ENCODE data around the gene INTS14.
"Not testable (repeated sequence)": the region's sequence is repeated elsewhere in the genome, so short reads cannot be mapped to it uniquely, and the experiment has no call there.

The INTS14 gene

DNA sequence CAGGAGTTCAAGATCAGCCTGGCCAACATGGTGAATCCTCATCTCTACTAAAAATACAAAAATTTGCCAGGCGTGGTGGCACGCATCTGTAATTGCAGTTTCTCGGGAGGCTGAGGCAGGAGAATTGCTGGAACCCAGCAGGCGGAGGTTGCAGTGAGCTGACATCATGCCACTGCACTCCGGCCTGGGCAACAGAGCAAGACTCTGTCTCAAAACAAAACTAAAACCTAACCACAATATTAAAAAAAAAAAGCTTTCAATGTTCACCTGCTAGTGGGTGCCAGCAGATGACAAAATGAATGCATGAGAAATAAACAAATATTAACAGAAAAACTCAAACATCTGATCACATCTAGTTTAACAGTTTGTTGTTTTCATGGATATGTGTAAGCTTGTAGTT lies 19.8 kb upstream of the INTS14 start:
- DNase-seq (ENCODE audit: low spot score) = peak; percentile 34

DNA sequence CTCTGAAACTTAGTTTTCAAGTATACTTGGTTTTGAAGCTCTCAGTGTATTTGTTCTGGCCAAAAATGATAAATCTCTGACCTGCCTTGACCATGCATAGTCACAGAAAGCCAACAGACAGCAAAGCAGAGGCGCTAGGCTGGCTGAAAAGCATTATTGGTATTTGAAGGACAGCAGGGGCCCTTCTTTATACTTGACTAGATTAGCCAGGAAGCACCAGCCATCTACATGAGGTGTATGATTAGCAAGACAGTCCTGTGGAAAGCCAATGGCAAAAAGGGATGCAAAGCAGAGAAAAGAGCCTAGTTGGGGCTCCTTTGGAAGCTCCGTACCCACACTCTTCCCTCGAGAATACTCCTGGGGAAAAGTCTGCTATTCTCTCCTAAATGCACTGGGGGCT lies 18.6 kb upstream of the INTS14 start:
- DNase-seq (ENCODE audit: low spot score) = no peak

DNA sequence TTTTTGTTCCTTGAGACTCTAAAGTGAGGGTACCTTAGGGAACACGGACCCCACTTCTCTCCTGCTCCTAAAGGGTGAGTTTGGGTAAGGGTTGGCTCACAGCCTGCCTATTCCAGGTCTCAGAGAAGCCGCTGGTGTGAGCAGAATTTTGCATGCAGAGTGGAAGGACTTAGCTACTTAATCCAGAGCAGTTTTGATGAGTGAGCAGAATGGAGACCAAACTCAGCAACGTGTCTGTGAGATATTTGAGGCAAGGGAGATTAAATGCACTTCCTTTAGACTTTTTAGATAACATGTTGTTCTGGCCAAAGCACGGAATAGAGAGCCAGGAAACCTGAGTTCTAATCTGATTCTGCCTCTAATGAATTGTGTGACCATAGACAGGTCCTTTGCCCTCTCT lies 15.9 kb upstream of the INTS14 start:
- DNase-seq (ENCODE audit: low spot score) = no peak

DNA sequence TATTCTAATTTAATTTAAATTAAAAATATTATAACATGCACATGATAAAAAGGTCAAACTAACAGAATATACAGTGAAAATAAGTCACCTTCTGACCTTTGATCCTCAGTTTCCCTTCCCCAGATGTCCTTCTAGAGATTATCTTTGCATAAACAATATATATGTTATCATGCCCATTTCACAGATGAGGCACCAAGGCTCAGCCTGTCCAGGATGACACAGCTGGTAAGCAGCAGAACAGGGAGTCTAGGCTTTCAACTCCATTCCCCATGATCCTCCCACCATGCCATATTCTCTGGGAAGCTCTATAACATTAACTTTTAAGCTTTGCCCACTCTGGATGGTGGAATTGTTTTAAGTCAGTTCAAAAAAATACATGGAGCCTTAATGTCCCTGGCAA lies 12.2 kb upstream of the INTS14 start:
- no peak for DNase-seq (ENCODE audit: low spot score)

DNA sequence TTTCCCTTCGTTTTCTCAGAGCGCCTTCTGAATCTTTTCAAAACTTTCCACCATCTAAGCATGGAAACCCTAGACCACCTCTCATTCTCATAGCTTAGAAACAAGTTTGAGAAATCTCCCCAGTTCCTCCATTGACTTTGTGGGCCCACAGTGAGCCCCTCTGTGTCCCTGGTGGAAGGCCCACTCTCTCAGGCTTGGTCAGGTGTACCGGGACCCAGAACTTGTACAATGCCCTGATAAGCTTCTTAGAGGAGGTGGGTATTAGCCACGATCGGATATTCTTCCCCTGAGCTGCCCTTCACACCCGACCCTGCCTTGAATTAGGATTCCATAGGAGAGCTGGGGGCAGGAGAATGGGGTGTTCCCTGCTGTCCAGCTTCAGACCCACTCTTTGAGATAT lies 10.7 kb upstream of the INTS14 start, which contains the start of gene SLC24A1:
Gene SLC24A1 (plus strand): TSS at position 301 of the 400 bp plus-strand sequence. CDS start 2,143 bp downstream, outside the sequence.
- DNase-seq (ENCODE audit: low spot score) = no peak

DNA sequence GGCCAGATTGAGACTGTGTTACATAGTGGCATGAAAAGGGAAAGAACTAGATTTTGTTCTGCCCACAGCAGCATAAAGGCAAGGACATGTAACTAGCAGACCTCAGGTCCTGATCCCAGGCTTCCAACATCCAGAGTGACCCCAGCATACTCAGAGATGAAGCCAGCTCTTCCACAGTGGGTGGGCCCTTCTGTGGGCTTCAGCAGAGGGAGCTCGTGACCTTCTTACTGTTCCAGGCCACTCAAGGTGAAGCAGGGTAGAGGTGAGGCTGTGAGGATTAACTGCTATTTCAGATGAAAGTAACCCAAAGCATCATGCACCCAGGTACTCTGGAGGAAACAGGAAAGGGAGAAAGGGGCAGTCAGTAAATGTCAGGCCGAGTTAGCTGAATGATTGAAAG lies 9.9 kb upstream of the INTS14 start:
- DNase-seq (ENCODE audit: low spot score) = no peak

DNA sequence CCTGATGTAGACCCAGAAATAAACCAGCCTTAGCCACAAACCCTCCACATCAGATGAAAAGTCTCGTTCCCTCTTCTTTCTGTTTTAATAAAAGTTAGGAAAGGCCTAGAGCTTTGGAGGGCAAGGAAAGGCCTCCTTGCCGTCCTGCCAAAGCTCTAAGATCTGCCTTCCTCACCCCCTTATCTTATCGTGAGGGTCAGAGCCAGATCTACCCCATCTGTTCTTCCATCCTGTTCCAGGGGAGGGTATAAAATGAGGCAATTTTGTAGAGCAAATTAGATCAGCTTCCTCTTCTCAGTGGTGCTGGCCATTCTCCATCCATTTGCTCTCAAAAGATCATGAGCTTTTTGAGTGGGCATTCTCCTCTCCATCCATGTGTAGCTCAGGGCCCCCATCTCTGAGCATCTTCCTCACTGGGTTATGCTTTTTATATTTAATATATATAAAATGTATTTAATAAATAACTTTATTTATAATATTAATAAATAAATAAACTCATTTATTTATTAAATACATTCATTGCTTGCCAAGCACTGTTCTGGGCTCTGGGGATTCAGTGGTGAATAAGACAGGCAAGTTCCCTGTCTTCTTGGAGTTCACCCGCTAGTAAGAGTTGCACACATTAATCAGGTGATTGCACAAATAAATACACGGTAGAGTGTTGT lies 8.8 kb upstream of the INTS14 start:
- DNase-seq (ENCODE audit: low spot score) = no peak

DNA sequence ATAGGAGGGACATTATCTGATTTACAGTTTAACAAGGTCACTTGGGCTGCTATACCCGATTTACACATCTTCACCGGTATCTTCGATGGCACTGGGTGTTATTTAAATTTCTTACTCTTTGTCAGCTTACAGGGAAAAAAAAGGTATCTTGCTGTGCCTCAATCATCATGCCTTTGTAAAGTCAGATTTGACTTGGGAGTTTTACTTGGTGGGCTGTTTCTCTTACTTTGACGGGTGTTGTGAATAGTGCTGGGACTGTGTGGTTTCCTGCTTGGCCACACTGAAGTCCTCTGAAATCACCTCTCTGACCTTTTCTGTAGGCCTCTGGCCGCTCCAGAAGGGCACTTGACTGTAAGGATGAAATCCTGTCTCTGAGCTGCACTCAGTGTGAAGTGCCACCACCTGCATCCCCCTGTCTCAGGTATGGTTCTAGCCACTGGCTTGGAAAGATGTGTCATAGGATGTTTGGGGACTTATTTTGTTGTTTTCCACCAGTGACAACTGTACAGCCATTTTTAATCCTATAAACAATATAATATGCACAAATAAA lies 7.7 kb upstream of the INTS14 start:
- DNase-seq (ENCODE audit: low spot score) = no peak

DNA sequence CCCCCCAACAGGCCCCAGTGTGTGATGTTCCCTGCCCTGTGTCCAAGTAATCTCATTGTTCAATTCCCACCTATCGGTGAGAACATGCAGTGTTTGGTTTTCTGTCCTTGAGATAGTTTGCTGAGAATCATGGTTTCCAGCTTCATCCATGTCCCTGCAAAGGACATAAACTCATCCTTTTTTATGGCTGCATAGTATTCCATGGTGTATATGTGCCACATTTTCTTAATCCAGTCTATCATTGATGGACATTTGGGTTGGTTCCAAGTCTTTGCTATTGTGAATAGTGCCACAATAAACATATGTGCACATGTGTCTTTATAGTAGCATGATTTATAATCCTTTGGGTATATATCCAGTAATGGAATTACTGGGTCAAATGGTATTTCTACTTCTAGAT lies 5.0 kb upstream of the INTS14 start:
- DNase-seq (ENCODE audit: low spot score) = not testable (repeated sequence)

DNA sequence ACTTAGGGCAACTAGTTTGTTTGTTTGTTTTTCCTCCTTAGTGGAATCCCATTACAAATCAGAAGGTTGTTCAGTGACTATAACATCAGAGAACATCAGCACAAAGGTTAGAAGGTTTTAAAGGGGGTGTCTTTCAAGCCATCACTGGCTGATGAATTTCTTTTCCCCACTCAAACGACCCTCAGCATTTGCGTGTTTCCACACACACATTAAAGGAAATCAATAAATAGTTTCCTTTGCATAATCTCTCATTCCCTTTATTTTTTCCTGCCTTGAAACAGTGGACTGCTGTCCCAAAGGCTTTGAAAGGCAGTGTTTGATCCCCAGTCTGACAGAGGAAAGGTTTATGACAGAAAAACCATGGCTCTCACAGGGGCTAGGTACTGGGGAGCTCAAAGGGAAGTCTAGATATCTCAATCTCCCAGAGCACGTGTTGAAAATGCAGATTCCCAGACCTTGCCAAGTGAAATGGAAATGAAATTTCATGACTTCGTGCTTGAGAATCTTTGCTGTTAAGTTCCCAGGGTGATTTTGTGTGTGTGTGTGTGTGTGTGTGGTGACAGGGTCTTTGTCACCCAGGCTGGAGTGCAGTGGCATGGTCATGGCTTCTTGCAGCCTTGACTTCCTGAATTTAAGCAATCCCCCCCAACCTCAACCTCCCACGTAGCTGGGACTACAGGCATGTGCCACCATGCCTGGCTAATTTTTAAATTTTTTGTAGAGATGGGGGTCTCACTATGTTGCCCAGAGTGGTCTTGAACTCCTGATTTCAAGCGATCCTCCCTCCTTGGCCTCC lies 2.2 kb upstream of the INTS14 start:
- no peak for DNase-seq (ENCODE audit: low spot score)

DNA sequence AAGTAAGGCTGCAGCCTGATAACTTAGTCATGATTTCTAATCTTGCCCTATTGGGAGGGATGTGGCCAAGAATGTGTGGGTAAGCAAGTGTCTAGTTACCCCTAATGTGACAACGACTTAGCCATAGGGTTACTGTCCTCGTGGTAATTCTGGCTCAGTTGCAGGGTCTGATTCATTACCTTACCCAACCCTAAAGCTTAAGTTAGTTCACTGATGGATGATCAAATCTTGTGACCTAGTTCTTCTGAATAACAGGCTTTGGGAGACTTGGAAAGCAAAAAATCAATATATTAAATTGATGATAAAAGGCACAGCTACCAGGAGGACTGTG lies 1.6 kb upstream of the INTS14 start:
- DNase-seq (ENCODE audit: low spot score) = no peak

DNA sequence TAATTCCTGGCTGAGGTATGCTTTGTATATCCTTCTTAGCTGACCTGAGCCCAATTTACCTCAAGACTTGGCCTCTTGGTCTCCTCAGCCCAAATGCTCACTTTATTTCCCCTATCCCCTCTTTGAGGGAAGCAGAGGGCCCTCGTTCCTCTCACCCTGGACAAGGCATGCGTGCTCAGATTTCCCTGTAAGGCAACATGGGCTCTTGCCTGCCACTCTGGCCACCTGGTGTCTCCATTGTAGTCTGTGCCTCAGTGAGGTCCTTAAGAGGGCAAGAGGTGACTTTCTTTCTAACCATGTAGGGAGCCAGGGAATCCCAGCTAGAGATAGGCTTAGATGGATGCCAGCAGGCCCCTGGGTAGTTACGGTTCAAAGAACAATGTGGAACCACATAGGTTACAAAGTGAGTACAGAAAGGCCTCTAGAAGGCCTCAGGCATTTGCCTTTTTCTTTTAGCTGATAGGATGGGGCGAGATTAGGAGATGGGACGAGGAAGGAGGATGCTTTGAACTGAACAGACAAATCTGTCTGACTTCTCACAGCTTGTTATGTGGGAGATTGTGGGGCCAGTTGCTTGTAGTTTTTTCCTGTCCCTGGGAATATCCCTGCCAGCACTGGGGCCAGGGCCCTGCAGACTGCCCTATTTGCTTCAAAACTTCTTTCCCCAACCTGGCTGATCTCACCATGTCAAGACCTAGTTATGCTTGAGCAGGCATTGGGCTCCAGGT lies 1.1 kb upstream of the INTS14 start:
- DNase-seq (ENCODE audit: low spot score) = peak; percentile 21

DNA sequence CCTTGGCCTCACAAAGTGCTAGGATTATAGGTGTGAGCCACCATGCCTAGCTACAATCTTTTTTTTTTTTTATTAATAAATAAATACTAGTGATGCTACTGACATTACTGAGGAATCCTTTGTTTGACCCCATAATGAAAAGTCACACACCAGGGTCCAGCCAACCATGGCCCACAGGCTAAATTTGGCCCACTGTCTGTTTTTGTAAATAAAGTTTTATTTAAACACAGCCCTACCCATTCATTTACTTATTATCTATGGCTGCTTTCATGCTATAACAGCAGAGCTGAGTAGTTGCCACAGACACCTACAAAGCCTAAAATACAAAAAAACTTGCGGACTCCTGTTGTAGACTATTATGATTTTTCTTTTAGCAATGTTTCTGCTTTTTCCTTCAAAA lies 7.4 kb downstream of the INTS14 start:
- no peak for DNase-seq (ENCODE audit: low spot score)

DNA sequence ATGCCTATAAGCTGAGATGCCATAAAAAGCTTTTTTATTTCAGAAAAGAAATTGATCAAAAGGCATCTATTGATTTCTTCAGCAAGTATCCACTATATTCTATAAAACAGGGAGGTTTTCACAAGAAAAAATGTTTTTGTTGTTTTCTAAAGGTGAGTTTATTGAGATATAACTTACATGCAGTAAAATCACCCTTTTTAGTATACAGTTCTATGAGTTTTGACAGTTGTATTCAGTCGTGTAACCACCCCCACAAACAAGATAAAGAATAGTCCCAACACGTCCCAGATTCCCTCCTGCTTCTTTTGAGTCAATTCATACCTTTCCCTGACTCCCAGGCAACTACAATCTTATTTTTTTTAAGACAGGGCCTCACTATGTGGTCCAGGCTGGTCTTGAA lies 7.8 kb downstream of the INTS14 start:
- DNase-seq (ENCODE audit: low spot score) = no peak

DNA sequence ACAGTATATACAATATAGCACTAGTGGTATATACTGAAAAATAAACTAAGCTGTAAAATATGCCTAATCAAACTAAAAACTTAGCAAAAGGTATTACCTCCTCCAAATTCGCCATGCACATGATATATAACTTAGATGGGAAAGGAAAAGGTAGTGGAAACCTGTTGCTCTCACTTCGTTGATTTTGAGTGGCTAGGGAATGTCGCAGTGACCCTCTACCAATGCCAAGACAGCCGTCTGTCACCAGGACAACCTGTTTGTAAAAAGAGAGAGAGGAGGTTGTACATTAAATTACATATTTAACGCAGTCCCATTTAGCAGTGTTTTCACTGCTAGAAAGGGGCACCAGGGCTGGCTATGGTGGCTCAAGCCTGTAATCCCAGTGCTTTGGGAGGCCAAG lies 11.3 kb downstream of the INTS14 start:
- DNase-seq (ENCODE audit: low spot score) = no peak

DNA sequence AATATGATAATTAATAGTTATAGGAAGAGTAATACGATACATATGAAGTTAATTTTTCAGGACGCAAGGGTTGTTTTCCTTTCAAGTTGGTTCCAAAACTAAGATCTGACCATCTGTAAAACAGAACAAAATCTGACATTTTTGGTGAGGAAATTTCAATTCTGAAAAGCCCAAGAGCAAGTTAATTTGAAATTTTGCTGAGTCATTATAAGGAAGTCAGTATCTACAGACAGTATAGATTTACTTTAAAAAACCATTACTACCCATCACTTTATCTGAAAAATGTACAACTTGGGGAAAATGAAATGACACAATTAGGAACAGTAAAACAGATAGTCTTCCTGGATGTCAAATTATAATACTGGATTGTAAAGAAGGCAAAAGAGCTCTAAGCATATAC lies 12.5 kb downstream of the INTS14 start:
- no peak for DNase-seq (ENCODE audit: low spot score)

DNA sequence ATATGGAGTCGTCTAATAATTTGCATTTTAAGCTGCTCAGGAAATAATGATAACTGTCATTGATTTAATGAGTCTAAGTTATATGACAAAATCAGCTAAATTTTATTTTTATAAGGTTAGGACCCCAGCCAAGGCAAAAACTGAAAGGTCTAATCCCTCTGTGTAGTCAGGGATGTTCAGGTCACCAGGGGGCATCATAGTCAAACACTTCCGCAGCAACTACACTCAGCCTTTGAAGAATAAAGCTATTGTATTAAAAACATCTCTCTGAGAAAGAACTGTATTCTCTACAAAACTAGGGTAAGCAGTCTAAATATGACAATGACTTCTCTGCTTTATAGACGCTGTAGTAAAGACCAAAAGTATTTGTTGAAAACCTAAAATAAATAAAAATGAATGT lies 15.0 kb downstream of the INTS14 start:
- DNase-seq (ENCODE audit: low spot score) = peak; percentile 66

DNA sequence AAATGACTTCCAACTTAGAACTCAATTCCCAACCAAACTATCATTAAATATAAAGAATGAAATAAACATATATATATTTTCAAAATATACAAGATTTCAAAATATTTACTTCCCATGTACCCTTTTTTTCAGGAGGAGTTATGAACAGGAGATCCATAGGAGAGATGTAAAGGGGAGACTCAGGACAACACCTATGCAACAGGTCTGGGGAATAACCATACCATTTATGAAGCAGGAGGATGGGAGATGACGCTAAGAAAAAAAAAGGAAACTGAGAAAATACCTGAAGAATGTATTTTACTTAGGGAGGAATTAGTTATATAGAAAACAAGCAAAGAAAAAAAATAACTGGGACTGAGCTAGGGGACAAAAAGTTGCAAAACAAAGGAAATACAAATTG lies 23.8 kb downstream of the INTS14 start:
- DNase-seq (ENCODE audit: low spot score) = no peak

DNA sequence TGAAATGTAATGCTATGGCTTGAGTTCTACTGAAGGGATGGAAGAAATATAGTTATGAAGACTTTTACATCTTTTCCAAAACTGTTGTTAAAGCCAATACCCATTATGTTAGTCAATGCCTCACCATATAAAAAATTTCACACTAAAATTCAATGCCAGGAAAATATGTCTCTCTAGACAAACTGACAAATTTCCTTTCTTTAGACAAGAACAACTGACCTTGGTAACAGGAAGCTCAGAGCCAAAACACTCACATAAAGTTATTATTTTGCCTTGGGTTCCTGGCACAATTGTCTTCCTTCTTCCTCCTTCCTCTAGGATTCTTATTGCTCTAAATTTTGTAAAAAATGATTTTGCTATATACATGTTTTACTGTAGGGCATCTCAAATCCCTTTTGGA lies 26.7 kb downstream of the INTS14 start:
- DNase-seq (ENCODE audit: low spot score) = no peak

DNA sequence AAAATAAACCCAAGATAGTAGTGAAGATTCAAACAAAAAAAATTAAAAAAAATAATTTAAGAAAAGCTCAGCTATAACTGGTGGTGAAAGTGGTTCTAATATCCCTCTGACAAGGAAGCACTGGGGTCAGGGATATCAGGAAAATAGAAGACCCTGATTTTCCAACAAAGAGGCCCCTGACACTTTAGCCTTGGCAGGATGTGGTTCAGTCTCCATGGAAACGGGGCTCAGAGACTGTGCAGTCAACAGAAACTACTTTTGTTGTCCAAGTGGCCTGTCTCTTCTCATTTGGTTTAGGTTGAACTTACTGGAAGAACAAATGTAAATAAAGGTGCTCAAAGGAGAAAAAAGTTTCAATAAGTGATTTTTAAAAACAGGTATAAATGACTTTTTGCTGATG lies 27.2 kb downstream of the INTS14 start:
- DNase-seq (ENCODE audit: low spot score) = peak; percentile 76

DNA sequence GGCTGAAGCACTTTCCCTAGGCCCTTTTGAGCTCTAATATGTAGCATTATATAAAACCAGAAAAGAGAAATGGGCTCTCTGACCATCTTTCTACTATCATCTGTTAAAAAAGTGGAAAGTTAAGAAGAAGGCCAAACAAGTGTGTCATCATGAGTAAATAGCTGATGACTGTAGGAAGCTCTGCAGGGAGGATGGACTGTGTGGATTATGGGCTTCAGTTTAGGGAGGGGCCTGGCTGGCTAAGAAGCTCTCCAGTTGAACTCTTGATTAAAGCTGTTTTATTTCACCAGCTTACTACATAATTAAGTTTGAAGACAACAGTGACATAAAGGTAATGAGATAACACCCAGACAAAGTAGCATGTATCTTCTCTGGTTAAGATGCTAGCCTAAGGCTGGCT lies 30.6 kb downstream of the INTS14 start:
- DNase-seq (ENCODE audit: low spot score) = no peak

DNA sequence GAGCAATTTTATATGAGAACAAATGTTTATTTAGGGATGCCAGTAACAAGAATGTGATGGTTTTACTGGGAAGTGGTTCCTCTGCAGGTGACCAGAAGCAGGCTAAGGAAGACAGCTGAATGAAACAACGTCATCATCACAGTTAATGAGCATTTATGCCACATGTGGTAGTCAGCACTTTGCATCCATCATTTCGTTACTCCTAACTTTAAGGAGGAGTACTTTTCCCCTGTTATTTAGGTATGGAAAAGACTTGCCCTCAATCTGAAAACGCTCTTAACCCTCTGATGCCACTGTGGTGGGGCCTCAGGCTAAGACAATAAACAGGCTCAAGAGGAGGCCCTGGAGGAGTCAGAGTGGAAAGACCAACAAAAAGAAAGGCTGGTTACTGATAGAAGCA lies 31.2 kb downstream of the INTS14 start:
- DNase-seq (ENCODE audit: low spot score) = no peak

All from NAMALWA (cell line).